NOMO-1 (cell line): ENCODE measurements around the gene ZNF574.
"Not testable (repeated sequence)": the region's sequence is repeated elsewhere in the genome, so short reads cannot be mapped to it uniquely, and the experiment has no call there.

Experiments used
- DNase-seq, 2 experiments: peaks; one replicate each; lab custom pipeline; 2025; ENCODE audit not compliant: unreplicated experiment in 2 of 2; lab: John Stamatoyannopoulos, UW

Gene ZNF574

GRCh38 chr19:42075616-42076379, at the start of gene ZNF574:
ZNF574 (plus strand) TSS chr19:42076166; CDS start chr19:42078607, 2,441 bp downstream.
- DNase-seq, result peak; percentile 99 to 100

- DNase-seq, result peak in 1 of 2 experiments; percentile 11
Observed at GRCh38 chr19:42028304-42029216, 47.4 kb upstream of the ZNF574 start.

- no peak for DNase-seq
Observed at GRCh38 chr19:42030645-42031440, 45.1 kb upstream of the ZNF574 start.

- no peak for DNase-seq
Observed at GRCh38 chr19:42032431-42032830, 43.5 kb upstream of the ZNF574 start.

- no peak for DNase-seq
Observed at GRCh38 chr19:42033413-42033812, 42.6 kb upstream of the ZNF574 start.

- DNase-seq, result peak in 1 of 2 experiments; percentile 48
Observed at GRCh38 chr19:42034640-42035391, 41.1 kb upstream of the ZNF574 start.

GRCh38 chr19:42037649-42038048, 38.3 kb upstream of the ZNF574 start:
- DNase-seq, result no peak

- no peak for DNase-seq
Observed at GRCh38 chr19:42038666-42039065, 37.3 kb upstream of the ZNF574 start.

GRCh38 chr19:42040031-42040430, 35.9 kb upstream of the ZNF574 start:
- no peak for DNase-seq

- DNase-seq, result not testable (repeated sequence)
Observed at GRCh38 chr19:42040491-42040890, 35.5 kb upstream of the ZNF574 start.

- DNase-seq, result no peak
Observed at GRCh38 chr19:42042455-42043170, 33.4 kb upstream of the ZNF574 start.

GRCh38 chr19:42045575-42045974, 30.4 kb upstream of the ZNF574 start:
- DNase-seq, result no peak

GRCh38 chr19:42048992-42049391, 27.0 kb upstream of the ZNF574 start:
- no peak for DNase-seq

GRCh38 chr19:42051166-42052115, 24.5 kb upstream of the ZNF574 start:
- DNase-seq, result no peak

GRCh38 chr19:42052241-42052863, 23.6 kb upstream of the ZNF574 start:
- no peak for DNase-seq

- DNase-seq, result no peak
Observed at GRCh38 chr19:42053037-42053935, 22.7 kb upstream of the ZNF574 start.

GRCh38 chr19:42054205-42054604, 21.8 kb upstream of the ZNF574 start:
- DNase-seq, result no peak
